K562 (cell line): ENCODE measurements around the gene C1QTNF2. TPM values are rescaled to one million over a fixed set of nuclear protein-coding genes. Genes with fewer than 3 reads are reported as not detected.
A peak's percentile ranks its signal among the peaks of the same experiment; 100 is the strongest.

ENCODE experiments used
- JUND ChIP-seq, 2 experiments: IDR thresholded peaks; 2 replicates in 1 of 2; 3 replicates in 1 of 2; pipeline ENCODE4 v1.6.1; 2011; ENCODE audit warnings: borderline replicate concordance in 2 of 2, low read depth in 2 of 2, low read length in 2 of 2, improper control_type of control experiment in 1 of 2, missing biosample characterization in 1 of 2, missing genetic modification characterization in 1 of 2, missing genetic modification reagents in 1 of 2
- KLF1 ChIP-seq: fragments of 450-650 bp; IDR thresholded peaks from 2 replicates; pipeline ENCODE4 v1.6.1; 2016; ENCODE audit warnings: missing genetic modification characterization, missing compliant biosample characterization
- LCOR ChIP-seq: sonication (generic); formaldehyde crosslinking; IDR thresholded peaks from 2 replicates; pipeline ENCODE4 v1.8.0; 2022; ENCODE audit warnings: mild to moderate bottlenecking, missing genetic modification reagents
- MYC ChIP-seq, 2 experiments: fragments of 250-450 bp in 1 of 2; sonication (Bioruptor Pico) in 1 of 2; IDR thresholded peaks; 2 replicates each; pipeline versions ENCODE4 v1.5.1 to v1.6.1; 2012 to 2021; ENCODE audit warnings: low read depth in 2 of 2, borderline replicate concordance in 1 of 2, improper control_type of control experiment in 1 of 2, low read length in 1 of 2, mild to moderate bottlenecking in 1 of 2, moderate library complexity in 1 of 2
- NCOR1 ChIP-seq: fragments of 450-650 bp; IDR thresholded peaks from 2 replicates; pipeline ENCODE4 v1.6.1; 2016; ENCODE audit warnings: mild to moderate bottlenecking, moderate library complexity
- NFIX ChIP-seq: fragments of 250-450 bp; sonication (Bioruptor Pico); IDR thresholded peaks from 2 replicates; pipeline ENCODE4 v1.4.0; 2020; ENCODE audit warnings: low read depth, mild to moderate bottlenecking, moderate library complexity
- POLR2AphosphoS2 ChIP-seq: IDR thresholded peaks from 2 replicates; pipeline ENCODE4 v1.6.1; 2012; ENCODE audit warnings: low read length, improper control_type of control experiment
- POLR2B ChIP-seq: fragments of 450-650 bp; IDR thresholded peaks from 2 replicates; pipeline ENCODE4 v1.6.1; 2018; ENCODE audit warnings: low read depth; ENCODE audit not compliant: partially characterized antibody
- TCF3 ChIP-seq: sonication (generic); formaldehyde crosslinking; IDR thresholded peaks from 2 replicates; pipeline ENCODE4 v1.4.0; 2020; ENCODE audit warnings: mild to moderate bottlenecking, missing genetic modification reagents
- TEAD1 ChIP-seq, 2 experiments: fragments of 450-650 bp in 1 of 2; sonication (generic) in 1 of 2; formaldehyde crosslinking; IDR thresholded peaks; 2 replicates each; pipeline versions ENCODE4 v1.4.0 to v1.8.0; 2020 to 2022; ENCODE audit warnings: mild to moderate bottlenecking in 2 of 2, missing genetic modification reagents in 1 of 2
- ZNF23 ChIP-seq: fragments of 250-450 bp; sonication (Bioruptor Pico); IDR thresholded peaks from 2 replicates; pipeline ENCODE4 v1.4.0; 2020; ENCODE audit warnings: mild to moderate bottlenecking
- polyA plus RNA-seq, 8 experiments: library from polyadenylated mRNA; depleted of rRNA in 4 of 8; stranded (reverse) in 5 of 8; unstranded in 3 of 8; fragments of >200 nt; fragmentation: Nextera tagmentation in 2 of 8; fragmentation: Illumina TruSeq in 1 of 8; extraction: Ambion mirVana in 2 of 8; extraction: Trizol in 1 of 8; gene quantifications; 2 replicates each; pipeline versions ENCODE4 v1.2.1 to v1.2.3, GENCODE V29; 2011 to 2014; ENCODE audit warnings: inconsistent platforms in 1 of 8, missing spikeins in 1 of 8
- total RNA-seq, 7 experiments: library from RNA; depleted of rRNA in 6 of 7; stranded (reverse); fragments of >200 nt in 6 of 7; fragmentation: Illumina TruSeq in 2 of 7; extraction: Trizol in 2 of 7; gene quantifications; 2 replicates each; pipeline versions ENCODE4 v1.2.1 to v1.2.3, GENCODE V29; 2011 to 2021; ENCODE audit warnings: low replicate concordance in 1 of 7
- TF ChIP-seq, protein P1 (sequence below): sonication (generic); formaldehyde crosslinking; IDR thresholded peaks from 2 replicates; pipeline ENCODE4 v1.9.0; 2022; ENCODE audit warnings: mild to moderate bottlenecking, missing genetic modification reagents

C1QTNF2 gene
- total and polyA plus RNA-seq, 9 of the 15 experiments (the other 6 are each of a cell fraction or from before 2014, with no cell fraction given) = not detected

DNA sequence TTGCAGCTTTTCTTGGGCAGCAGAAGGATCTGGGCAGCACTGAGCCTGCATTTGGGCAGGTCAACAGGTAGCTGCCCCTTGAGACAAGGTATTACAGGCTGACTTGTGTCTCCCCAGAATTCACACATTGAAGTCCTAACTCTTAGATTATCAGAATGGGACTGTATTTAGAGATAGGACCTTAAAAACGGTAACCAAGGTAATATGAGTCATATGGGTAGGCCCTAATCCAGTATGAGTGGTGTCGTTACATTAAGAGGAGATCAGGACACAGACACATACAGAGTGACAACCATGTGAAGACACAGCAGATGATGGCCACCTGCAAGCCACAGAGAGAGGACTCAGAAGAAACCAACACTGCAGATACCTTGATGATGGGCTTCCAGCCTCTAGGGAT lies 3.2 kb downstream of the C1QTNF2 start (continued):
- TF ChIP-seq ZNF23 (CRISPR knock-in tag) (no peak), LCOR (0 out of 2 replicates have a peak, but pooled peaks have one; percentile 20), JUND (IDR thresholded peaks at IDR 0.05; ENCODE audit: borderline replicate concordance, low read depth, low read length) (peak; percentile 76), JUND (tag; IDR thresholded peaks at IDR 0.05; ENCODE audit: borderline replicate concordance, low read depth, low read length) (peak; percentile 77; the same call in 2 of the 3 replicates), POLR2B (no peak), POLR2AphosphoS2 (no peak), TCF3 (CRISPR knock-in tag) (0 out of 2 replicates have a peak, but pooled peaks have one; percentile 37), TEAD1 (CRISPR knock-in tag; IDR thresholded peaks at IDR 0.05) (no peak), KLF1 (tag) (no peak), MYC (IDR thresholded peaks at IDR 0.05; ENCODE audit: low read depth, low read length) (no peak), MYC (CRISPR knock-in tag; IDR thresholded peaks at IDR 0.05; ENCODE audit: borderline replicate concordance, low read depth) (no peak), NFIX (CRISPR knock-in tag) (no peak), NCOR1 (no peak)
- TF ChIP-seq, protein P1, sequence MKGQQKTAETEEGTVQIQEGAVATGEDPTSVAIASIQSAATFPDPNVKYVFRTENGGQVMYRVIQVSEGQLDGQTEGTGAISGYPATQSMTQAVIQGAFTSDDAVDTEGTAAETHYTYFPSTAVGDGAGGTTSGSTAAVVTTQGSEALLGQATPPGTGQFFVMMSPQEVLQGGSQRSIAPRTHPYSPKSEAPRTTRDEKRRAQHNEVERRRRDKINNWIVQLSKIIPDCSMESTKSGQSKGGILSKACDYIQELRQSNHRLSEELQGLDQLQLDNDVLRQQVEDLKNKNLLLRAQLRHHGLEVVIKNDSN (CRISPR knock-in tag) = no peak
